GM12801 (cell line): ENCODE results near the gene LRRFIP1.

ENCODE experiments used
- CTCF ChIP-seq: IDR thresholded peaks from one replicate; pipeline ENCODE4 v1.5.1; 2011; ENCODE audit warnings: control low read depth; ENCODE audit not compliant: insufficient read length; ENCODE audit errors: extremely low read depth

The LRRFIP1 gene

GRCh38 chr2:237712477-237713377, 85.3 kb downstream of the LRRFIP1 start:
- no peak for TF ChIP-seq CTCF

- no peak for TF ChIP-seq CTCF
These were observed 87.5 kb downstream of the LRRFIP1 start for GRCh38 chr2:237714690-237715458.

DNA sequence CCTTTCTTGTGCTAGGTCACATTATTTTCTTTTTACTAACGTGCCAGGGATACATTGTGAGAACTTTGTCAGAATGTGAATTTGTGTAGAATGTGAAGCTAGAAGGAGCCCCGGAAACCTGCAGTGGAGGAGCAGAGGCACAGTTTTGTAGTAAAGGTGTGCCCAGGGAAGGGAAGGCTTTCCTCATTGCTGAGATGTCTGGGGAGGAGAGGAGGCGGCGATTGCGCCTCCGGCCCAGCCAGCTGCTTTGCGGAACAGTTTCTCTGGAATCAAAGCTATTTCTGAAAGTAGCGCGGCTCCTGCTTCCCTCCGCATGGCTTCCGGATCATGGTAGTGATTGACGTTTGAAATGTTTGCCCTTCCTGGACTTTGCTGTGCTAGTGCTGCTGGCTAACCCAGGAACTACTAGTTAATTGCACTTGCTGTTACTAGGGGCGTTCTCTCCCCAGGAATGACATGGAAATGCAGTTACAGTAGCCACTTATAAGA, 88.1 kb downstream of the LRRFIP1 start:
- no peak for TF ChIP-seq CTCF

DNA sequence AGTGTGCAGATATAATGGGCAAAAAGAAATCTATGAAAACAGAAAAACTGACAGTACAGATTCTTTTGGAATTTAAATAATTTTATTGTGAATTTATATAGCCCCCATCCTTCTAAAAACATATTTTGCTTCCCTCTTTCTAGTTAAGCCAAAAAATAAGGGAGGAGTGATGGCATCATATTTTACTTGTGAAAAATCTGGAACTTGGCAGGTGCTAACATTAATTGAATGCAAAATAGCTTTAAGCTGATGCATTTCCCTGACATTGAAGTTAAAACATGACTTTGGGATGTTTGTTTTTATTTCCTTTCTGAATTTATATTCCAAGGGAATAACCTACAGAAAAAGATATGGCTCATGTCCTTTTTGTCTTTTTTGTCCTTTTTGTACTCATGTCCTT, 88.6 kb downstream of the LRRFIP1 start:
- no peak for TF ChIP-seq CTCF

- no peak for TF ChIP-seq CTCF
These were observed 90.2 kb downstream of the LRRFIP1 start for GRCh38 chr2:237717366-237718276.

- no peak for TF ChIP-seq CTCF
These were observed 90.9 kb downstream of the LRRFIP1 start for GRCh38 chr2:237718277-237718634.
